ENCODE data around the gene SLC9C1. TPM values are rescaled to one million over a fixed set of nuclear protein-coding genes. Genes with fewer than 3 reads are reported as not detected.

Gene SLC9C1
- total RNA-seq, 1 experiment from 2014 or later = 0.50 TPM

GRCh38 chr3:112132975-112133448, 161.0 kb downstream of the SLC9C1 start, which contains the start of gene GCSAM:
GCSAM (minus strand) TSS chr3:112133248; CDS start chr3:112133120, 128 bp downstream.
- H3K9ac ChIP-seq (ENCODE audit: extremely low read depth, insufficient read length, low read length) = no peak within 1 kb of the TSS
- H2BK20ac ChIP-seq (ENCODE audit: low read depth, low read length, poor library complexity, severe bottlenecking) = no peak within 1 kb of the TSS
- H4K5ac ChIP-seq (ENCODE audit: insufficient read length, low read depth, low read length) = no peak within 1 kb of the TSS
- H3K4ac ChIP-seq (ENCODE audit: low read depth, low read length) = no peak within 1 kb of the TSS
- WGBS (ENCODE audit: extremely low coverage, insufficient read length, low lambda C conversion rate) = no CpG with 5 or more reads among the region's 5 CpGs
- peaks cover 35 to 50% of the 10 kb centered on the region in 2 experiments for H3K4me1 Mint-ChIP-seq
- H2AK5ac ChIP-seq (ENCODE audit: insufficient read length, low read length) = no peak within 1 kb of the TSS
- H3K4me2 ChIP-seq (ENCODE audit: insufficient read depth, insufficient read length, low read length) = no peak within 1 kb of the TSS
- peak within 1 kb of the TSS; percentile 41 for H3K23ac ChIP-seq (ENCODE audit: insufficient read length, low read depth, low read length)
- H4K8ac ChIP-seq (replicated peaks; ENCODE audit: insufficient read length, low read depth, low read length) = no peak within 1 kb of the TSS
- no peaks in the 10 kb centered on the region for H3K27me3 ChIP-seq (ENCODE audit: insufficient read depth, low read length)
- H3K14ac ChIP-seq (ENCODE audit: insufficient read depth, low read length) = no peak within 1 kb of the TSS; the same call in 1 of the 2 replicates
- no peak within 1 kb of the TSS for H2BK5ac ChIP-seq (ENCODE audit: insufficient read length, low read length)
- H3K23me2 ChIP-seq (ENCODE audit: insufficient read length, low read depth, low read length, poor library complexity, severe bottlenecking) = no peaks in the 10 kb centered on the region
- H4K20me1 ChIP-seq (ENCODE audit: control insufficient read depth, insufficient read depth, insufficient read length) = no peaks in the 10 kb centered on the region
- H3K27me3 Mint-ChIP-seq (ENCODE audit: low read depth) = no peaks in the 10 kb centered on the region
- no peak within 1 kb of the TSS for H3K27ac ChIP-seq (ENCODE audit: insufficient read length, low read depth, low read length)
- H3K36me3 Mint-ChIP-seq (ENCODE audit: insufficient read depth in 1 of 3, low read depth in 3 of 3) = no peaks in the 10 kb centered on the region; a peak in 1 of 7 replicates
- no peak within 1 kb of the TSS for H3K4me3 Mint-ChIP-seq
- no peak within 1 kb of the TSS for H3T11ph ChIP-seq (ENCODE audit: low read length)
- H2BK120ac ChIP-seq (ENCODE audit: low read depth, low read length, poor library complexity, severe bottlenecking) = no peak within 1 kb of the TSS
- H2BK15ac ChIP-seq (ENCODE audit: low read depth, low read length) = no peak within 1 kb of the TSS
- H3K56ac ChIP-seq (ENCODE audit: insufficient read length, low read depth, low read length) = no peak within 1 kb of the TSS
- H3K18ac ChIP-seq (ENCODE audit: insufficient read length, low read depth, low read length) = peak within 1 kb of the TSS; percentile 29
- H3K9me3 Mint-ChIP-seq = no peaks in the 10 kb centered on the region
- no peak for DNase-seq
- H3K9me3 ChIP-seq (ENCODE audit: control insufficient read depth, low read depth, low read length) = no peaks in the 10 kb centered on the region
- no peak within 1 kb of the TSS for H2BK12ac ChIP-seq (ENCODE audit: insufficient read length, low read depth, low read length)
- peak within 1 kb of the TSS in 1 of 3 experiments; percentile 7; a peak in 1 of 7 replicates for H3K27ac Mint-ChIP-seq
- H3K79me1 ChIP-seq (ENCODE audit: insufficient read depth, low read depth, low read length, poor library complexity, severe bottlenecking) = no peaks in the 10 kb centered on the region
- no peaks in the 10 kb centered on the region for H3K79me2 ChIP-seq (ENCODE audit: insufficient read depth, low read length)
- TF ChIP-seq CTCF (conservative IDR thresholded peaks at IDR 0.05) = no peak
- no peak within 1 kb of the TSS for H2AFZ ChIP-seq (ENCODE audit: low read length)
- no peak within 1 kb of the TSS for H4K91ac ChIP-seq (ENCODE audit: insufficient read length, low read depth, low read length)
- 0 out of 2 replicates have a peak, but pooled peaks cover 2% of the 10 kb centered on the region for H3K4me1 ChIP-seq (ENCODE audit: insufficient read depth, low read length)
